Natural killer cell (primary cell): Measurements from ENCODE around the gene EHMT1. TPM values are rescaled to one million over a fixed set of nuclear protein-coding genes. Genes with fewer than 3 reads are reported as not detected.
A peak's percentile ranks its signal among the peaks of the same experiment; 100 is the strongest.

Source experiments
- ATAC-seq, 3 donors: fragments of 150-1000 bp in 2 of 3; fragments of 200-7000 bp in 1 of 3; cut with Tn5 transposase; 1 replicate in 1 of 3; 2 replicates in 2 of 3; pipeline ENCODE4 v1.10.0; 2021; ENCODE audit warnings: mild to moderate bottlenecking in 2 of 3, moderate library complexity in 2 of 3
- DNase-seq, 2 donors: peaks; one replicate each; pipeline versions ENCODE4 v3.0.0 to v3.0.0-alpha.2; 2013 to 2021; ENCODE audit warnings: mixed read lengths in 1 of 2
- H3K27ac ChIP-seq: one replicate; pipeline ENCODE4 v1.5.1; 2013; ENCODE audit warnings: mild to moderate bottlenecking, low read length
- H3K27me3 ChIP-seq: one replicate; pipeline ENCODE4 v1.6.1; 2013; ENCODE audit warnings: low read length; ENCODE audit not compliant: control insufficient read depth, insufficient read depth
- H3K36me3 ChIP-seq: one replicate; pipeline ENCODE4 v1.6.1; 2013; ENCODE audit warnings: low read length; ENCODE audit not compliant: control insufficient read depth, insufficient read depth
- H3K4me1 ChIP-seq: one replicate; pipeline ENCODE4 v1.6.1; 2013; ENCODE audit warnings: low read length; ENCODE audit not compliant: control insufficient read depth, insufficient read depth
- H3K4me3 ChIP-seq: one replicate; pipeline ENCODE4 v1.5.1; 2013; ENCODE audit warnings: low read length
- H3K9me3 ChIP-seq: one replicate; pipeline ENCODE4 v1.6.1; 2013; ENCODE audit warnings: low read length; ENCODE audit not compliant: control insufficient read depth, insufficient read depth
- H3K27ac Mint-ChIP-seq, 2 donors: one replicate each; pipeline ENCODE4 v1.8.0; 2022; ENCODE audit warnings: mild to moderate bottlenecking in 2 of 2, mixed read lengths in 2 of 2, moderate library complexity in 1 of 2
- H3K27me3 Mint-ChIP-seq, 2 donors: one replicate each; pipeline ENCODE4 v1.8.0; 2022; ENCODE audit warnings: low read depth in 2 of 2, mixed read lengths in 2 of 2
- H3K36me3 Mint-ChIP-seq: one replicate; pipeline ENCODE4 v1.8.0; 2022; ENCODE audit warnings: mixed read lengths
- H3K4me1 Mint-ChIP-seq, 2 donors: one replicate each; pipeline ENCODE4 v1.8.0; 2022; ENCODE audit warnings: mixed read lengths in 2 of 2
- H3K4me3 Mint-ChIP-seq: one replicate; pipeline ENCODE4 v1.8.0; 2022; ENCODE audit warnings: mild to moderate bottlenecking, moderate library complexity, mixed read lengths
- H3K9me3 Mint-ChIP-seq, 2 donors: one replicate each; pipeline ENCODE4 v1.8.0; 2022; ENCODE audit warnings: mixed read lengths in 2 of 2
- CTCF ChIP-seq: fragments of 200-600 bp; IDR thresholded peaks from one replicate; pipeline ENCODE4 v1.8.0; 2022; ENCODE audit warnings: antibody characterized with exemption
- WGBS: methylation state at CpG from one replicate; pipeline ENCODE4 v1.1.7; 2013; ENCODE audit warnings: missing lambda C conversion rate; ENCODE audit not compliant: insufficient coverage; 5-methylcytosine and 5-hydroxymethylcytosine counted together
- intact Hi-C: fragments of 100-400 bp; cut with micrococcal nuclease; formaldehyde crosslinking; loops from one replicate; pipeline ENCODE4 v1.14.2; 2022
- total RNA-seq, 4 donors: library from RNA; stranded (reverse); fragments of 120-200 nt in 1 of 4; gene quantifications; one replicate each; pipeline versions ENCODE4 v1.2.3 to v1.2.4, GENCODE V29; 2013 to 2022

EHMT1 gene
- total RNA-seq, 3 donors from 2014 or later (not counting 1 experiment from before 2014, with no cell fraction given) = 173 to 200 (median 176) TPM

- Histone ChIP-seq H3K4me3 (no peak overlapping the region), H3K4me1 (peaks cover 53% of the 10 kb centered on the region), H3K9me3 (no peaks in the 10 kb centered on the region), H3K36me3 (no peaks in the 10 kb centered on the region), H3K27me3 (no peaks in the 10 kb centered on the region), H3K27ac (no peak overlapping the region)
- Mint-ChIP-seq H3K9me3 (no peaks in the 10 kb centered on the region), H3K27me3 (no peaks in the 10 kb centered on the region), H3K27ac (peak overlapping the region; percentile 80 to 85), H3K4me3 (no peak overlapping the region), H3K4me1 (peaks cover 49 to 58% of the 10 kb centered on the region in 2 donors), H3K36me3 (no peaks in the 10 kb centered on the region)
- DNase-seq (no peak), ATAC-seq (no peak)
- intact Hi-C loops = loop anchor here (10.0 kb wide), 1 partner anchor 82 kb away; no protein-coding TSS in a partner anchor
- no peak for TF ChIP-seq CTCF
- WGBS = 72% methylated on average over 23 of the region's 23 CpGs
These were observed 13.7 kb downstream of the EHMT1 start for GRCh38 chr9:137632230-137633161.

DNA sequence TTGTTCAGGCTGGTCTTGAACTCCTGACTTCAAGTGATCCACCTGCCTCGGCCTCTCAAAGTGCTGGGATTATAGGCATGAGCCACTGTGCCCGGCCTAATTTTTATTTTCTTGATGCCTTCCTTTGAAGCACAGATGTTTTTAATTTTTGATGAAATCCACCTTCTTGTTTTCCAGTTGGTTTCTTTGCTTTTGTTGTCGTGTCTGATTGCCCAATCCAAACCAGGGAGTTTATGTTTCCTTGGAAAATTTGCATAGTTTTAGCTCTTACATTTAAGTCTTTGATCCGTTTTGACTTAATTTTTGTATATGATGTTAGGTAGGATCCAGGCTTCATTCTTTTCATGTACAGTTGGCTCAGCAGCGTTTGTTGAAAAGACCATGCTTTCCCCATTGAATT, 15.2 kb downstream of the EHMT1 start:
- H3K4me3 Mint-ChIP-seq = peak overlapping the region; percentile 22
- H3K27me3 ChIP-seq = no peaks in the 10 kb centered on the region
- H3K36me3 ChIP-seq = no peaks in the 10 kb centered on the region
- no peaks in the 10 kb centered on the region for H3K9me3 ChIP-seq
- no peaks in the 10 kb centered on the region for H3K36me3 Mint-ChIP-seq
- H3K9me3 Mint-ChIP-seq = no peaks in the 10 kb centered on the region
- no peak overlapping the region for H3K27ac ChIP-seq
- intact Hi-C loops = loop anchor here (10.0 kb wide), 1 partner anchor 81 kb away; no protein-coding TSS in a partner anchor
- no peak overlapping the region for H3K4me3 ChIP-seq
- peaks cover 52 to 54% of the 10 kb centered on the region in 2 donors for H3K4me1 Mint-ChIP-seq
- DNase-seq (no peak), ATAC-seq (no peak)
- H3K27ac Mint-ChIP-seq = peak overlapping the region; percentile 80 to 85
- no peaks in the 10 kb centered on the region for H3K27me3 Mint-ChIP-seq
- no peak for TF ChIP-seq CTCF
- H3K4me1 ChIP-seq = peaks cover 42% of the 10 kb centered on the region
- WGBS = 89% methylated on average over 5 of the region's 5 CpGs

GRCh38 chr9:137638680-137639079, 19.9 kb downstream of the EHMT1 start:
- ATAC-seq = no peak
- 88% methylated on average over 5 of the region's 6 CpGs for WGBS
- Histone ChIP-seq H3K27ac (peak overlapping the region; percentile 83), H3K27me3 (no peaks in the 10 kb centered on the region), H3K4me1 (peaks cover 15% of the 10 kb centered on the region), H3K4me3 (peak overlapping the region; percentile 26), H3K36me3 (peaks cover 4% of the 10 kb centered on the region), H3K9me3 (no peaks in the 10 kb centered on the region)
- no peak for DNase-seq
- H3K4me3 Mint-ChIP-seq = peak overlapping the region; percentile 87
- H3K4me1 Mint-ChIP-seq = peaks cover 38 to 47% of the 10 kb centered on the region in 2 donors
- peak overlapping the region; percentile 85 to 96 for H3K27ac Mint-ChIP-seq
- no peaks in the 10 kb centered on the region for H3K36me3 Mint-ChIP-seq
- intact Hi-C loops = loop anchor here (1.0 to 10.0 kb wide), 3 partner anchors 9 to 76 kb away; no protein-coding TSS in a partner anchor
- H3K27me3 Mint-ChIP-seq = no peaks in the 10 kb centered on the region
- no peaks in the 10 kb centered on the region for H3K9me3 Mint-ChIP-seq
- no peak for TF ChIP-seq CTCF
